Breast epithelium (tissue), 4 donors: Measurements from ENCODE around the gene ASPHD1. TPM values are rescaled to one million over a fixed set of nuclear protein-coding genes. Genes with fewer than 3 reads are reported as not detected.

Experiments used
- DNase-seq, 2 donors: peaks; one replicate each; pipeline ENCODE4 v3.0.0-alpha.2; 2019; ENCODE audit warnings: low spot score in 2 of 2
- H3K27ac ChIP-seq, 2 donors: fragments of 200-600 bp; sonication (generic) in 1 of 2; one replicate each; pipeline ENCODE4 v1.5.1; 2016 to 2019; ENCODE audit warnings: mild to moderate bottlenecking in 1 of 2
- H3K27me3 ChIP-seq, 2 donors: fragments of 200-600 bp; sonication (generic) in 1 of 2; one replicate each; pipeline versions ENCODE4 v1.5.1 to v1.6.0; 2017 to 2019; ENCODE audit warnings: control low read depth in 1 of 2, mild to moderate bottlenecking in 1 of 2
- H3K36me3 ChIP-seq: fragments of 200-600 bp; one replicate; pipeline ENCODE4 v1.5.1; 2019
- H3K4me1 ChIP-seq, 2 donors: fragments of 200-600 bp; sonication (generic); one replicate each; pipeline ENCODE4 v1.5.1; 2016 to 2019; ENCODE audit warnings: control low read depth in 1 of 2
- H3K4me3 ChIP-seq, 3 donors: fragments of 200-600 bp; sonication (generic); 1 replicate in 2 of 3; 2 replicates in 1 of 3; pipeline ENCODE4 v1.5.1; 2016 to 2019; ENCODE audit warnings: mild to moderate bottlenecking in 3 of 3, moderate library complexity in 2 of 3
- H3K9me3 ChIP-seq, 2 donors: fragments of 200-600 bp; sonication (generic) in 1 of 2; one replicate each; pipeline ENCODE4 v1.5.1; 2016 to 2019; ENCODE audit warnings: control low read depth in 1 of 2
- CTCF ChIP-seq, 3 donors: fragments of 450-650 bp; IDR thresholded peaks; one replicate each; pipeline ENCODE4 v1.5.1; 2016 to 2017; ENCODE audit warnings: antibody characterized with exemption in 3 of 3, mild to moderate bottlenecking in 3 of 3, moderate library complexity in 3 of 3
- POLR2A ChIP-seq: fragments of 450-650 bp; IDR thresholded peaks from one replicate; pipeline ENCODE4 v1.6.1; 2016; ENCODE audit warnings: antibody characterized with exemption, mild to moderate bottlenecking, moderate library complexity
- POLR2AphosphoS5 ChIP-seq, 3 donors: sonication (generic); formaldehyde crosslinking; IDR thresholded peaks; one replicate each; pipeline ENCODE4 v1.6.1; 2017; ENCODE audit warnings: antibody characterized with exemption in 3 of 3
- intact Hi-C: fragments of 100-400 bp; cut with DNase I; formaldehyde crosslinking; loops from one replicate; pipeline ENCODE4 v1.15.1; 2023; ENCODE audit warnings: low total_unique reads
- total RNA-seq, 3 donors: library from RNA; depleted of rRNA; stranded (reverse); fragments of >200 nt; gene quantifications; one replicate each; pipeline ENCODE4 v1.1.0, GENCODE V29; 2016

The ASPHD1 gene
- total RNA-seq = 1 to 10 TPM in 2 of 3 donors, not detected in 1; 1.3 to 2.5 TPM

DNA sequence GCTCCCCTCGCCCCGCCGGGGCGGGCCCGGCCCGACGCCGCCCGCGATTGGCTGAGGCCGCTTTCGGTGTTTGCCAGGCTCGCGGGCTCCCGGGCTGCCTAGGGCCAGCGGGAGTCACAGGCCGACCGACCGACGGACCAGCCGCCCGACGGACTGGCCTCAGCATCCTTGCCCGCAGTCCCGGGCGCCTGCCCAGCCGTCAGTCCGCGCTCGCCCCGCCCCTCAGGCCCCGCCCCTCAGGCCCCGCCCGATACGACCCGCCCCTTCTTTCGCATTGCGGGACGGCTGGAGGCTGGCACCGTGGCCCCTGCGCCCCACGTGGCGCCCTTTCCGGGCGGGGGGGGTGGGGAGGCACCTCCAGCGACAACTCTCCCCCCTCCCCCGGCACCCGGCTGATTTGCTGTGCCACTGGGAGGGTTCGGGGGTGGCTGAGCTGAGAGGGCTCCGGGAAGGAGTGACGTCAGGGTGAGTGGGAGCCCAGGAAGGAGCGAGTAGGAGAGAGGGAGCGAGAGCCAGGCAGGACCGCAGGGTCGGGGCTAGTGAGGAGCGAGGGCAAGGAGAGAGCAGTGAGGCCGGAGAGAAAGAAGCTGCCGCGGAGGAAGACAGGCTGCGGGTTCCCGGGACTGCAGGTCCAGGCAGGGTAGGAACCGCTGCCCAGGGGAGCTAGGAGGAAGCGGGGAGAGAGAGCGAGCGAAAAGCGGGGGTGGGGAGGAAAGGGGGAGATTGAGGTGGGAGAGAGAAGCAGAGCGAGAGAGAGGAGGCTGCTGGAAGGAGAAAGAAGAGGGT, at the start of gene ASPHD1:
Gene ASPHD1, plus strand, starts transcription at position 387 of the 786 bp plus-strand sequence. CDS start 484 bp downstream, outside the sequence.
- Histone ChIP-seq H3K9me3 (no peaks in the 10 kb centered on the region), H3K4me3 (peak within 1 kb of the TSS; percentile 45 to 73 (median 70)), H3K36me3 (no peaks in the 10 kb centered on the region), H3K27me3 (peaks cover 0 to 10% of the 10 kb centered on the region in 2 donors), H3K27ac (peak within 1 kb of the TSS; percentile 64 to 73), H3K4me1 (no peaks in the 10 kb centered on the region)
- peak in 1 of 2 donors; percentile 26 for DNase-seq
- TF ChIP-seq POLR2AphosphoS5 (IDR thresholded peaks at IDR 0.05) = no peak
- no peak for TF ChIP-seq CTCF (IDR thresholded peaks at IDR 0.05)
- TF ChIP-seq POLR2A = no peak
- intact Hi-C loops = loop anchor here (1.0 kb wide), 1 partner anchor 25 kb away; no protein-coding TSS in a partner anchor

- H3K36me3 ChIP-seq = no peaks in the 10 kb centered on the region
- H3K27ac ChIP-seq = no peak overlapping the region
- no peak for TF ChIP-seq CTCF (IDR thresholded peaks at IDR 0.05)
- TF ChIP-seq POLR2A = no peak
- no peak for TF ChIP-seq POLR2AphosphoS5 (IDR thresholded peaks at IDR 0.05)
Observed at GRCh38 chr16:29850998-29851397, 49.3 kb upstream of the ASPHD1 start.

GRCh38 chr16:29852654-29853053, 47.6 kb upstream of the ASPHD1 start:
- TF ChIP-seq POLR2AphosphoS5 (IDR thresholded peaks at IDR 0.05) (no peak), POLR2A (no peak)
- H3K4me1 ChIP-seq = no peaks in the 10 kb centered on the region
- no peaks in the 10 kb centered on the region for H3K36me3 ChIP-seq
- intact Hi-C loops = no loop called here
- H3K27ac ChIP-seq = peak overlapping the region in 1 of 2 donors; percentile 61
- H3K27me3 ChIP-seq = no peaks in the 10 kb centered on the region
- no peak overlapping the region for H3K4me3 ChIP-seq
- H3K9me3 ChIP-seq = no peaks in the 10 kb centered on the region
- DNase-seq = no peak

More at GRCh38 chr16:29850998-29851397, 49.3 kb upstream of the ASPHD1 start:
- DNase-seq = no peak
- Histone ChIP-seq H3K9me3 (no peaks in the 10 kb centered on the region), H3K4me1 (no peaks in the 10 kb centered on the region), H3K4me3 (no peak overlapping the region), H3K27me3 (no peaks in the 10 kb centered on the region)
- intact Hi-C loops = no loop called here

DNA sequence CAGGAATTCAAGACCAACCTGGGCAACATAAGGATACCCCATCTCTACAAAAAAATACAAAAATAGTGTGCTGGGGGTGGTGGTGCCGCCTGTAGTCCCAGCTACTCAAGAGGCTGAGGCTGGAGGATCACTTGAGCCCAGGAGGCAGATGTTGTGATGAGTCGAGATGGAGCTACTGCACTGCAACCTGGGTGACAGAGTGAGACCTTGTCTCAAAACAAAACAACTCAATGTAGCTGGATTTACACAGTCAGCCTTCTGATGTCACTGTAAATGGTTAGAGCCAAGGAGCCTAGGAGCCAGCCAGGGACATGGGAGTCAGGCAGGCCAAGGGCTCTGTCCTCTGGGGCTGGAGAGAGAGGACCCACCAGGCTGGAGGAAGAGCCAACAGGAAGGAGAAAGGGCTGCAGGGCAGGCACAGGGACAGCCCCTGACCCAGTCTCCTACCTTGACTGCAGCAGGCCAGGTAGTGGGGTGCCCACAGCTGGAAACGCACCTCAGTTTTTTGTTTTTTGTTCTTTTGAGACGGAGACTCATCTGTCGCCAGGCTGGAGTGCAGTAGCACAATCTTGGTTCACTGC, 45.7 kb upstream of the ASPHD1 start:
- DNase-seq = no peak
- Histone ChIP-seq H3K27me3 (no peaks in the 10 kb centered on the region), H3K4me3 (no peak overlapping the region), H3K4me1 (no peaks in the 10 kb centered on the region), H3K36me3 (no peaks in the 10 kb centered on the region), H3K27ac (no peak overlapping the region), H3K9me3 (no peaks in the 10 kb centered on the region)
- intact Hi-C loops = no loop called here
- no peak for TF ChIP-seq POLR2AphosphoS5 (IDR thresholded peaks at IDR 0.05)
- TF ChIP-seq CTCF (IDR thresholded peaks at IDR 0.05) = no peak
- TF ChIP-seq POLR2A = no peak

DNA sequence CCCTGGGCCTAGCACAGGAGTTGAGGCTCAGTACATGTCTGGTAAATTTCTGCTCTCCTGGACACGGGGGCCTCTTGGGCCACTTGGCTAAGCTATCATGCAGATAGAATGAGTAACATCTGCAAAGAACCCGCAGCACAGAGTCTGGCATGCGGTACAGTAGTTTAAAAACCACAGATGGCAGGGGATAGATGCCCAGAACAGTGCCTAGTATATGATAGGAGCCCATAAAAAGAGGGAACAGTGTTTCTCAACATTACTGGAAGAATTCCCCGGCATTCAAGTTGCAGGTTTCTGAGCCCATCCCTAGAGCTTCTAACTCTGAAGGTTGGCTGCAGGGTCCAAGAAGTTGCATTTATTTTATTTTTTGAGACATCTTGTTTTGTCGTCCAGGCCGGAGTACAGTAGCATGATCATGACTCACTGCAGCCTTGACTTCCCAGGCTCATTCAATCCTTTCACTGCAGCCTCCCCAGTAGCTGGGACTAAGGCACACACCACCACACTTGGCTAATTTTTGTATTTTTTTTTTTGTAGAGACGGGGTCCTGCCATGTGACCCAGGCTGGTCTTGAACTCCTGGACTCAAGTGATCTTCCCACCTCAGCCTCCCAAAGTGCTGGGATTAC, 43.0 kb upstream of the ASPHD1 start:
- Histone ChIP-seq H3K27me3 (no peaks in the 10 kb centered on the region), H3K4me1 (peaks cover 3 to 9% of the 10 kb centered on the region in 2 donors), H3K36me3 (no peaks in the 10 kb centered on the region), H3K27ac (peak overlapping the region in 1 of 2 donors; percentile 58), H3K9me3 (no peaks in the 10 kb centered on the region), H3K4me3 (no peak overlapping the region)
- no peak for TF ChIP-seq POLR2A
- TF ChIP-seq POLR2AphosphoS5 (IDR thresholded peaks at IDR 0.05) = no peak
- no peak for TF ChIP-seq CTCF (IDR thresholded peaks at IDR 0.05)
- intact Hi-C loops = no loop called here
- no peak for DNase-seq
